GM23338 (cell line): ENCODE data around the gene NELFB. TPM values are rescaled to one million over a fixed set of nuclear protein-coding genes. Genes with fewer than 3 reads are reported as not detected.

Source experiments
- ATAC-seq: fragments of 200-7000 bp; cut with Tn5 transposase; 3 replicates; pipeline ENCODE4 v1.9.1; 2020
- DNase-seq: peaks from one replicate; pipeline ENCODE4 v3.0.0-alpha.2; 2015; ENCODE audit warnings: low spot score
- H2AFZ ChIP-seq: fragments of 200-600 bp; sonication (generic); 2 replicates; pipeline ENCODE4 v1.8.0; 2016; ENCODE audit warnings: antibody characterized with exemption, mild to moderate bottlenecking, moderate library complexity
- H3F3A ChIP-seq: fragments of 200-600 bp; sonication (generic); replicated peaks from 2 replicates; pipeline ENCODE4 v1.8.0; 2017; ENCODE audit warnings: antibody characterized with exemption, mixed run types, low read depth
- H3K27ac ChIP-seq: fragments of 200-600 bp; sonication (generic); 2 replicates; pipeline ENCODE4 v1.6.1; 2016; ENCODE audit warnings: low read depth
- H3K27me3 ChIP-seq: fragments of 200-600 bp; sonication (generic); 2 replicates; pipeline ENCODE4 v1.8.0; 2016; ENCODE audit warnings: mild to moderate bottlenecking, mixed run types, moderate library complexity; ENCODE audit not compliant: insufficient read depth
- H3K36me3 ChIP-seq: fragments of 200-600 bp; sonication (generic); 2 replicates; pipeline ENCODE4 v1.8.0; 2016; ENCODE audit warnings: mild to moderate bottlenecking; ENCODE audit not compliant: insufficient read depth
- H3K4me1 ChIP-seq: fragments of 200-600 bp; sonication (generic); 2 replicates; pipeline ENCODE4 v1.8.0; 2016; ENCODE audit warnings: mild to moderate bottlenecking, moderate library complexity; ENCODE audit not compliant: insufficient read depth
- H3K4me2 ChIP-seq: fragments of 200-600 bp; sonication (generic); 2 replicates; pipeline ENCODE4 v1.7.1; 2017; ENCODE audit warnings: mixed run types
- H3K4me3 ChIP-seq: fragments of 200-600 bp; sonication (generic); 2 replicates; pipeline ENCODE4 v1.6.1; 2016; ENCODE audit warnings: mixed run types
- H3K79me2 ChIP-seq: fragments of 200-600 bp; sonication (generic); replicated peaks from 2 replicates; pipeline ENCODE4 v1.8.0; 2017; ENCODE audit warnings: mild to moderate bottlenecking; ENCODE audit not compliant: insufficient read depth
- H3K9me2 ChIP-seq: fragments of 200-600 bp; sonication (generic); 2 replicates; pipeline ENCODE4 v1.8.0; 2017; ENCODE audit not compliant: insufficient read depth
- H4K20me1 ChIP-seq: fragments of 200-600 bp; sonication (generic); replicated peaks from 2 replicates; pipeline ENCODE4 v1.8.0; 2017; ENCODE audit warnings: mild to moderate bottlenecking; ENCODE audit not compliant: insufficient read depth
- H3K27ac Mint-ChIP-seq: 2 replicates; pipeline ENCODE4 v1.8.0; 2020; ENCODE audit warnings: inconsistent platforms, mild to moderate bottlenecking, moderate library complexity, mixed read lengths
- H3K27me3 Mint-ChIP-seq: 3 replicates; pipeline ENCODE4 v1.8.0; 2022; ENCODE audit warnings: low read depth, mild to moderate bottlenecking, moderate library complexity, mixed read lengths, inconsistent platforms; ENCODE audit not compliant: insufficient read depth, poor library complexity
- H3K36me3 Mint-ChIP-seq: 3 replicates; pipeline ENCODE4 v1.8.0; 2021; ENCODE audit warnings: low read depth, mild to moderate bottlenecking, inconsistent platforms, moderate library complexity, mixed read lengths
- H3K4me1 Mint-ChIP-seq: 3 replicates; pipeline ENCODE4 v1.8.0; 2020; ENCODE audit warnings: mild to moderate bottlenecking, inconsistent platforms, mixed read lengths
- H3K4me3 Mint-ChIP-seq: 3 replicates; pipeline ENCODE4 v1.8.0; 2021; ENCODE audit warnings: moderate library complexity, mild to moderate bottlenecking, inconsistent platforms, mixed read lengths
- H3K9me3 Mint-ChIP-seq: 3 replicates; pipeline ENCODE4 v1.8.0; 2020; ENCODE audit warnings: moderate library complexity, mild to moderate bottlenecking, inconsistent platforms, mixed read lengths
- CREB1 ChIP-seq: fragments of 250-450 bp; sonication (Bioruptor Pico); IDR thresholded peaks from 2 replicates; pipeline ENCODE4 v1.5.0; 2020; ENCODE audit warnings: low read depth, mild to moderate bottlenecking, moderate library complexity
- EZH2 ChIP-seq: fragments of 200-600 bp; sonication (generic); IDR thresholded peaks from one replicate; pipeline ENCODE4 v1.8.0; 2017; ENCODE audit warnings: antibody characterized with exemption, mild to moderate bottlenecking, low read depth; ENCODE audit not compliant: unreplicated experiment
- EZH2phosphoT487 ChIP-seq: fragments of 200-600 bp; sonication (generic); IDR thresholded peaks from one replicate; pipeline ENCODE4 v1.8.1; 2018; ENCODE audit warnings: antibody characterized with exemption; ENCODE audit not compliant: unreplicated experiment
- JUNB ChIP-seq: IDR thresholded peaks from one replicate; pipeline ENCODE4 v1.6.1; 2016; ENCODE audit warnings: antibody characterized with exemption; ENCODE audit not compliant: unreplicated experiment
- NANOG ChIP-seq: IDR thresholded peaks from 2 replicates; pipeline ENCODE4 v1.6.1; 2016; ENCODE audit warnings: antibody characterized with exemption, borderline replicate concordance
- POLR2AphosphoS5 ChIP-seq: IDR thresholded peaks from 2 replicates; pipeline ENCODE4 v1.6.1; 2016; ENCODE audit warnings: antibody characterized with exemption, low read depth
- STAT1 ChIP-seq: IDR thresholded peaks from one replicate; pipeline ENCODE4 v1.6.1; 2016; ENCODE audit warnings: antibody characterized with exemption; ENCODE audit not compliant: unreplicated experiment
- ZNF114 ChIP-seq: fragments of 250-450 bp; sonication (Bioruptor Pico); IDR thresholded peaks from 2 replicates; pipeline ENCODE4 v1.5.0; 2020; ENCODE audit warnings: mild to moderate bottlenecking, moderate library complexity
- ZNF331 ChIP-seq: fragments of 250-450 bp; sonication (Bioruptor Pico); IDR thresholded peaks from 2 replicates; pipeline ENCODE4 v1.5.0; 2020; ENCODE audit warnings: low read depth, mild to moderate bottlenecking, moderate library complexity
- polyA plus RNA-seq: library from polyadenylated mRNA; unstranded; fragments of >200 nt; fragmentation: Nextera tagmentation; extraction: Ambion mirVana; gene quantifications from 2 replicates; pipeline ENCODE4 v1.2.1, GENCODE V29; 2016
- total RNA-seq: library from RNA; depleted of rRNA; stranded (reverse); fragments of >200 nt; shearing (Covaris generic); gene quantifications from 2 replicates; pipeline ENCODE4 v1.2.3, GENCODE V29; 2014
- TF ChIP-seq, protein P1 (sequence below): fragments of 250-450 bp; sonication (Bioruptor Pico); IDR thresholded peaks from 2 replicates; pipeline ENCODE4 v1.5.0; 2020; ENCODE audit warnings: mild to moderate bottlenecking, moderate library complexity
- TF ChIP-seq, protein P2 (sequence below): IDR thresholded peaks from 2 replicates; pipeline ENCODE4 v1.6.1; 2016; ENCODE audit warnings: antibody characterized with exemption
- TF ChIP-seq, protein P3 (sequence below), 2 experiments: fragments of 200-600 bp in 1 of 2; sonication (generic) in 1 of 2; conservative IDR thresholded peaks; 2 replicates each; pipeline versions ENCODE4 v1.5.1 to v1.6.1; 2016 to 2017; ENCODE audit warnings: antibody characterized with exemption in 2 of 2, low read depth in 2 of 2, mild to moderate bottlenecking in 2 of 2, moderate library complexity in 1 of 2
- TF ChIP-seq, protein P4 (sequence below): IDR thresholded peaks from one replicate; pipeline ENCODE4 v1.6.1; 2018; ENCODE audit warnings: antibody characterized with exemption; ENCODE audit not compliant: unreplicated experiment

The NELFB gene
- total and polyA plus RNA-seq, 2 experiments from 2014 or later: 30.0 to 97.3 TPM

DNA sequence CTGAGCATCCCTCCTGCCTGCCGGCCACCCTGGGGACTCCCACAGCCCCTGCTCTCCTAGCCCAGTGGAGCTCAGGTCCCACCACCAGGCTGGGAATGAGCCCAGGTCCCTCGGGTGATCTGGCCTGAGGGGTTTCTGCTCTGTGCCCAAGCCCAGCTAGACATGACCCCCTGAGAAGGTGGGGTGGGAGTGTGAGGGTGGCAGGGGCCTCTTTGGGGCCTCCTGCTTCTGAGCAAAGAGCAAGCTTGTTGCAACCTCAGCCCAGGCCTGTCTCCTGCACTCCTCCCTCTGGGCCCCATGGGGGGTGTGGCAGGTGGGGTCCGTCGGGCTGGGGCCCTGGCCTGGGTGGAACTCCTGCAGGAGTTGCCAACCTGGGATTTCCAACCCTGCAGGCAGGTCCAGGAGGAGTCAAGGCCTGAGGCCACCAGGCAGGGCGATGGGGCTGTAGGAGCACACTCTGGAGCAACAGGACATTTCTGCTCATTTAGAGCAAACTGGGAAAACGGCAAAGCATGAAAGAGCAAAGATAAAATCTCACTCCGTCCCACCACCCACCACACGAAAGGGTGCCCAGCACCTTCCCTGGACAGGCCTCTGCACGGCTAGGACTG, 58.3 kb downstream of the NELFB start:
- H3K9me3 Mint-ChIP-seq: no peaks in the 10 kb centered on the region
- H3K9me2 ChIP-seq: no peaks in the 10 kb centered on the region
- no peaks in the 10 kb centered on the region for H3K36me3 Mint-ChIP-seq
- H3K27me3 Mint-ChIP-seq: peaks cover 4% of the 10 kb centered on the region
- H3K4me1 Mint-ChIP-seq: peaks cover 2% of the 10 kb centered on the region; the same call in 2 of the 3 replicates
- H3K79me2 ChIP-seq: no peaks in the 10 kb centered on the region
- no peak overlapping the region for H3K27ac ChIP-seq
- no peak overlapping the region for H3K4me2 ChIP-seq
- TF ChIP-seq, protein P1, sequence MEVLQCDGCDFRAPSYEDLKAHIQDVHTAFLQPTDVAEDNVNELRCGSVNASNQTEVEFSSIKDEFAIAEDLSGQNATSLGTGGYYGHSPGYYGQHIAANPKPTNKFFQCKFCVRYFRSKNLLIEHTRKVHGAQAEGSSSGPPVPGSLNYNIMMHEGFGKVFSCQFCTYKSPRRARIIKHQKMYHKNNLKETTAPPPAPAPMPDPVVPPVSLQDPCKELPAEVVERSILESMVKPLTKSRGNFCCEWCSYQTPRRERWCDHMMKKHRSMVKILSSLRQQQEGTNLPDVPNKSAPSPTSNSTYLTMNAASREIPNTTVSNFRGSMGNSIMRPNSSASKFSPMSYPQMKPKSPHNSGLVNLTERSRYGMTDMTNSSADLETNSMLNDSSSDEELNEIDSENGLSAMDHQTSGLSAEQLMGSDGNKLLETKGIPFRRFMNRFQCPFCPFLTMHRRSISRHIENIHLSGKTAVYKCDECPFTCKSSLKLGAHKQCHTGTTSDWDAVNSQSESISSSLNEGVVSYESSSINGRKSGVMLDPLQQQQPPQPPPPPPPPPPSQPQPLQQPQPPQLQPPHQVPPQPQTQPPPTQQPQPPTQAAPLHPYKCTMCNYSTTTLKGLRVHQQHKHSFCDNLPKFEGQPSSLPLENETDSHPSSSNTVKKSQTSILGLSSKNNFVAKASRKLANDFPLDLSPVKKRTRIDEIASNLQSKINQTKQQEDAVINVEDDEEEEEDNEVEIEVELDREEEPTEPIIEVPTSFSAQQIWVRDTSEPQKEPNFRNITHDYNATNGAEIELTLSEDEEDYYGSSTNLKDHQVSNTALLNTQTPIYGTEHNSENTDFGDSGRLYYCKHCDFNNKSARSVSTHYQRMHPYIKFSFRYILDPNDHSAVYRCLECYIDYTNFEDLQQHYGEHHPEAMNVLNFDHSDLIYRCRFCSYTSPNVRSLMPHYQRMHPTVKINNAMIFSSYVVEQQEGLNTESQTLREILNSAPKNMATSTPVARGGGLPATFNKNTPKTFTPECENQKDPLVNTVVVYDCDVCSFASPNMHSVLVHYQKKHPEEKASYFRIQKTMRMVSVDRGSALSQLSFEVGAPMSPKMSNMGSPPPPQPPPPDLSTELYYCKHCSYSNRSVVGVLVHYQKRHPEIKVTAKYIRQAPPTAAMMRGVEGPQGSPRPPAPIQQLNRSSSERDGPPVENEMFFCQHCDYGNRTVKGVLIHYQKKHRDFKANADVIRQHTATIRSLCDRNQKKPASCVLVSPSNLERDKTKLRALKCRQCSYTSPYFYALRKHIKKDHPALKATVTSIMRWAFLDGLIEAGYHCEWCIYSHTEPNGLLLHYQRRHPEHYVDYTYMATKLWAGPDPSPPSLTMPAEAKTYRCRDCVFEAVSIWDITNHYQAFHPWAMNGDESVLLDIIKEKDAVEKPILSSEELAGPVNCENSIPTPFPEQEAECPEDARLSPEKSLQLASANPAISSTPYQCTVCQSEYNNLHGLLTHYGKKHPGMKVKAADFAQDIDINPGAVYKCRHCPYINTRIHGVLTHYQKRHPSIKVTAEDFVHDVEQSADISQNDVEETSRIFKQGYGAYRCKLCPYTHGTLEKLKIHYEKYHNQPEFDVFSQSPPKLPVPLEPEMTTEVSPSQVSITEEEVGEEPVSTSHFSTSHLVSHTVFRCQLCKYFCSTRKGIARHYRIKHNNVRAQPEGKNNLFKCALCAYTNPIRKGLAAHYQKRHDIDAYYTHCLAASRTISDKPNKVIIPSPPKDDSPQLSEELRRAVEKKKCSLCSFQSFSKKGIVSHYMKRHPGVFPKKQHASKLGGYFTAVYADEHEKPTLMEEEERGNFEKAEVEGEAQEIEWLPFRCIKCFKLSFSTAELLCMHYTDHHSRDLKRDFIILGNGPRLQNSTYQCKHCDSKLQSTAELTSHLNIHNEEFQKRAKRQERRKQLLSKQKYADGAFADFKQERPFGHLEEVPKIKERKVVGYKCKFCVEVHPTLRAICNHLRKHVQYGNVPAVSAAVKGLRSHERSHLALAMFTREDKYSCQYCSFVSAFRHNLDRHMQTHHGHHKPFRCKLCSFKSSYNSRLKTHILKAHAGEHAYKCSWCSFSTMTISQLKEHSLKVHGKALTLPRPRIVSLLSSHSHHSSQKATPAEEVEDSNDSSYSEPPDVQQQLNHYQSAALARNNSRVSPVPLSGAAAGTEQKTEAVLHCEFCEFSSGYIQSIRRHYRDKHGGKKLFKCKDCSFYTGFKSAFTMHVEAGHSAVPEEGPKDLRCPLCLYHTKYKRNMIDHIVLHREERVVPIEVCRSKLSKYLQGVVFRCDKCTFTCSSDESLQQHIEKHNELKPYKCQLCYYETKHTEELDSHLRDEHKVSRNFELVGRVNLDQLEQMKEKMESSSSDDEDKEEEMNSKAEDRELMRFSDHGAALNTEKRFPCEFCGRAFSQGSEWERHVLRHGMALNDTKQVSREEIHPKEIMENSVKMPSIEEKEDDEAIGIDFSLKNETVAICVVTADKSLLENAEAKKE (CRISPR knock-in tag): no peak
- TF ChIP-seq STAT1 (no peak), POLR2AphosphoS5 (no peak), JUNB (no peak), ZNF114 (CRISPR knock-in tag) (no peak), CREB1 (CRISPR knock-in tag) (no peak), EZH2phosphoT487 (no peak), ZNF331 (no peak), EZH2 (no peak), NANOG (no peak)
- TF ChIP-seq, protein P2, sequence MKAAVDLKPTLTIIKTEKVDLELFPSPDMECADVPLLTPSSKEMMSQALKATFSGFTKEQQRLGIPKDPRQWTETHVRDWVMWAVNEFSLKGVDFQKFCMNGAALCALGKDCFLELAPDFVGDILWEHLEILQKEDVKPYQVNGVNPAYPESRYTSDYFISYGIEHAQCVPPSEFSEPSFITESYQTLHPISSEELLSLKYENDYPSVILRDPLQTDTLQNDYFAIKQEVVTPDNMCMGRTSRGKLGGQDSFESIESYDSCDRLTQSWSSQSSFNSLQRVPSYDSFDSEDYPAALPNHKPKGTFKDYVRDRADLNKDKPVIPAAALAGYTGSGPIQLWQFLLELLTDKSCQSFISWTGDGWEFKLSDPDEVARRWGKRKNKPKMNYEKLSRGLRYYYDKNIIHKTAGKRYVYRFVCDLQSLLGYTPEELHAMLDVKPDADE: no peak
- TF ChIP-seq, protein P3, sequence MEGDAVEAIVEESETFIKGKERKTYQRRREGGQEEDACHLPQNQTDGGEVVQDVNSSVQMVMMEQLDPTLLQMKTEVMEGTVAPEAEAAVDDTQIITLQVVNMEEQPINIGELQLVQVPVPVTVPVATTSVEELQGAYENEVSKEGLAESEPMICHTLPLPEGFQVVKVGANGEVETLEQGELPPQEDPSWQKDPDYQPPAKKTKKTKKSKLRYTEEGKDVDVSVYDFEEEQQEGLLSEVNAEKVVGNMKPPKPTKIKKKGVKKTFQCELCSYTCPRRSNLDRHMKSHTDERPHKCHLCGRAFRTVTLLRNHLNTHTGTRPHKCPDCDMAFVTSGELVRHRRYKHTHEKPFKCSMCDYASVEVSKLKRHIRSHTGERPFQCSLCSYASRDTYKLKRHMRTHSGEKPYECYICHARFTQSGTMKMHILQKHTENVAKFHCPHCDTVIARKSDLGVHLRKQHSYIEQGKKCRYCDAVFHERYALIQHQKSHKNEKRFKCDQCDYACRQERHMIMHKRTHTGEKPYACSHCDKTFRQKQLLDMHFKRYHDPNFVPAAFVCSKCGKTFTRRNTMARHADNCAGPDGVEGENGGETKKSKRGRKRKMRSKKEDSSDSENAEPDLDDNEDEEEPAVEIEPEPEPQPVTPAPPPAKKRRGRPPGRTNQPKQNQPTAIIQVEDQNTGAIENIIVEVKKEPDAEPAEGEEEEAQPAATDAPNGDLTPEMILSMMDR (conservative IDR thresholded peaks at IDR 0.05; ENCODE audit: low read depth in 2 of 2): no peak
- TF ChIP-seq, protein P4, sequence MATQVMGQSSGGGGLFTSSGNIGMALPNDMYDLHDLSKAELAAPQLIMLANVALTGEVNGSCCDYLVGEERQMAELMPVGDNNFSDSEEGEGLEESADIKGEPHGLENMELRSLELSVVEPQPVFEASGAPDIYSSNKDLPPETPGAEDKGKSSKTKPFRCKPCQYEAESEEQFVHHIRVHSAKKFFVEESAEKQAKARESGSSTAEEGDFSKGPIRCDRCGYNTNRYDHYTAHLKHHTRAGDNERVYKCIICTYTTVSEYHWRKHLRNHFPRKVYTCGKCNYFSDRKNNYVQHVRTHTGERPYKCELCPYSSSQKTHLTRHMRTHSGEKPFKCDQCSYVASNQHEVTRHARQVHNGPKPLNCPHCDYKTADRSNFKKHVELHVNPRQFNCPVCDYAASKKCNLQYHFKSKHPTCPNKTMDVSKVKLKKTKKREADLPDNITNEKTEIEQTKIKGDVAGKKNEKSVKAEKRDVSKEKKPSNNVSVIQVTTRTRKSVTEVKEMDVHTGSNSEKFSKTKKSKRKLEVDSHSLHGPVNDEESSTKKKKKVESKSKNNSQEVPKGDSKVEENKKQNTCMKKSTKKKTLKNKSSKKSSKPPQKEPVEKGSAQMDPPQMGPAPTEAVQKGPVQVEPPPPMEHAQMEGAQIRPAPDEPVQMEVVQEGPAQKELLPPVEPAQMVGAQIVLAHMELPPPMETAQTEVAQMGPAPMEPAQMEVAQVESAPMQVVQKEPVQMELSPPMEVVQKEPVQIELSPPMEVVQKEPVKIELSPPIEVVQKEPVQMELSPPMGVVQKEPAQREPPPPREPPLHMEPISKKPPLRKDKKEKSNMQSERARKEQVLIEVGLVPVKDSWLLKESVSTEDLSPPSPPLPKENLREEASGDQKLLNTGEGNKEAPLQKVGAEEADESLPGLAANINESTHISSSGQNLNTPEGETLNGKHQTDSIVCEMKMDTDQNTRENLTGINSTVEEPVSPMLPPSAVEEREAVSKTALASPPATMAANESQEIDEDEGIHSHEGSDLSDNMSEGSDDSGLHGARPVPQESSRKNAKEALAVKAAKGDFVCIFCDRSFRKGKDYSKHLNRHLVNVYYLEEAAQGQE: no peak
- no peak overlapping the region for H3K4me3 ChIP-seq
- no peak overlapping the region for H2AFZ ChIP-seq
- H3K4me3 Mint-ChIP-seq: no peak overlapping the region
- no peaks in the 10 kb centered on the region for H3K27me3 ChIP-seq
- DNase-seq (no peak), ATAC-seq (no peak)
- H3F3A ChIP-seq: no peaks in the 10 kb centered on the region
- H3K4me1 ChIP-seq: peaks cover 13% of the 10 kb centered on the region; the same call in 1 of the 2 replicates
- H3K36me3 ChIP-seq: no peaks in the 10 kb centered on the region
- H4K20me1 ChIP-seq: no peaks in the 10 kb centered on the region
- H3K27ac Mint-ChIP-seq: no peak overlapping the region
